ENCODE data around the gene CDH23.

DNA sequence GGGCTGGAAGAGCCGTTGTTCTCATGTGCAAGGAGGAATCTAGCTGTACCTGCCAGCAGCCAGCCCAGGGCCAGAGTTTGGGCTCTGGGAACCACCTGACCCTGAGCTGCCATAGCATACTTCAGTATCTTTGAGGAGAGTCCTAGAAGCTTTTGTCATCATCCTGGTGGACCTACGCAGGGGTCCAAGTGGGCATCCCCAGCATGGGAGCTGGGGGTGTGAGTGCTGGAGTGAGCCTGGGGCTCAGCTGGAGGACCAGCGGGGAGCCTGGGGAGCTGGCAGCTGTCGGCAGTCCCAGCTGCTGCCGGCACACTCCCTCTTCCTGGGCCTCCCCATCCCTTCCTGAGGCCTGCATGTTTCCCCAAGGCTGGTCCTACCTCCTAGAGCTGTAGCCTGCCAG, 290.4 kb downstream of the CDH23 start:
- no peak for TF ChIP-seq EZH2phosphoT487 (IDR thresholded peaks at IDR 0.05; ENCODE audit: borderline replicate concordance)
- TF ChIP-seq, protein P1, sequence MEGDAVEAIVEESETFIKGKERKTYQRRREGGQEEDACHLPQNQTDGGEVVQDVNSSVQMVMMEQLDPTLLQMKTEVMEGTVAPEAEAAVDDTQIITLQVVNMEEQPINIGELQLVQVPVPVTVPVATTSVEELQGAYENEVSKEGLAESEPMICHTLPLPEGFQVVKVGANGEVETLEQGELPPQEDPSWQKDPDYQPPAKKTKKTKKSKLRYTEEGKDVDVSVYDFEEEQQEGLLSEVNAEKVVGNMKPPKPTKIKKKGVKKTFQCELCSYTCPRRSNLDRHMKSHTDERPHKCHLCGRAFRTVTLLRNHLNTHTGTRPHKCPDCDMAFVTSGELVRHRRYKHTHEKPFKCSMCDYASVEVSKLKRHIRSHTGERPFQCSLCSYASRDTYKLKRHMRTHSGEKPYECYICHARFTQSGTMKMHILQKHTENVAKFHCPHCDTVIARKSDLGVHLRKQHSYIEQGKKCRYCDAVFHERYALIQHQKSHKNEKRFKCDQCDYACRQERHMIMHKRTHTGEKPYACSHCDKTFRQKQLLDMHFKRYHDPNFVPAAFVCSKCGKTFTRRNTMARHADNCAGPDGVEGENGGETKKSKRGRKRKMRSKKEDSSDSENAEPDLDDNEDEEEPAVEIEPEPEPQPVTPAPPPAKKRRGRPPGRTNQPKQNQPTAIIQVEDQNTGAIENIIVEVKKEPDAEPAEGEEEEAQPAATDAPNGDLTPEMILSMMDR (conservative IDR thresholded peaks at IDR 0.05; ENCODE audit: low read length) = no peak

Data from Loucy (cell line).